ENCODE measurements around the gene SEC24D. TPM values are rescaled to one million over a fixed set of nuclear protein-coding genes. Genes with fewer than 3 reads are reported as not detected.
A peak's percentile ranks its signal among the peaks of the same experiment; 100 is the strongest.

The SEC24D gene
- total RNA-seq, 6 experiments from 2014 or later = 164 to 198 (median 183) TPM

DNA sequence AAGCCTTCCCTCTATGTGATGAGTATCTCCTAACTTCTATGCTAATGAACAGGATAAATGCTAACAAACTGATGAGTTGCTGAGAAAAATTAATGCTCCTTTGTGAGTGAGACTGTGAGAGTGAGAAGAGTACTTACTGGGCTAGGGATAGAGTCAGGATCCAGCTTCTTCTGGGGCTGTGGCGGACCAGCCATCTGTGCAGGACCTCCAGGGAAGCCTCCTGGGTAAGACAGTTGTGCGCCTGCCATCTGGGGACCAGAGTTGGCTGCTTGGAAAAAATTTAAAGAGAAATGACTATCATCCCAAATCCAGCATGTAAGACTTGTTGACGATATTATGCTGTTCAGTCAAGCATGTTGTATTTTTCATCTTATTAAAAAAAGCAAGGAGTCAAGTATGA, 21.0 kb downstream of the SEC24D start:
- H3K36me3 Mint-ChIP-seq (ENCODE audit: low read depth) = peaks cover 63% of the 10 kb centered on the region
- H3K4me3 Mint-ChIP-seq = no peak overlapping the region
- peaks cover 84% of the 10 kb centered on the region for H3K4me1 Mint-ChIP-seq (ENCODE audit: low read depth)
- no peaks in the 10 kb centered on the region for H3K9me3 Mint-ChIP-seq
- DNase-seq = no peak
- H3K27me3 Mint-ChIP-seq (ENCODE audit: insufficient read depth) = 0 out of 2 replicates have a peak, but pooled peaks cover 2% of the 10 kb centered on the region
- H3K27ac Mint-ChIP-seq = peak overlapping the region; percentile 7; the same call in 1 of the 2 replicates
- TF ChIP-seq, protein P1, sequence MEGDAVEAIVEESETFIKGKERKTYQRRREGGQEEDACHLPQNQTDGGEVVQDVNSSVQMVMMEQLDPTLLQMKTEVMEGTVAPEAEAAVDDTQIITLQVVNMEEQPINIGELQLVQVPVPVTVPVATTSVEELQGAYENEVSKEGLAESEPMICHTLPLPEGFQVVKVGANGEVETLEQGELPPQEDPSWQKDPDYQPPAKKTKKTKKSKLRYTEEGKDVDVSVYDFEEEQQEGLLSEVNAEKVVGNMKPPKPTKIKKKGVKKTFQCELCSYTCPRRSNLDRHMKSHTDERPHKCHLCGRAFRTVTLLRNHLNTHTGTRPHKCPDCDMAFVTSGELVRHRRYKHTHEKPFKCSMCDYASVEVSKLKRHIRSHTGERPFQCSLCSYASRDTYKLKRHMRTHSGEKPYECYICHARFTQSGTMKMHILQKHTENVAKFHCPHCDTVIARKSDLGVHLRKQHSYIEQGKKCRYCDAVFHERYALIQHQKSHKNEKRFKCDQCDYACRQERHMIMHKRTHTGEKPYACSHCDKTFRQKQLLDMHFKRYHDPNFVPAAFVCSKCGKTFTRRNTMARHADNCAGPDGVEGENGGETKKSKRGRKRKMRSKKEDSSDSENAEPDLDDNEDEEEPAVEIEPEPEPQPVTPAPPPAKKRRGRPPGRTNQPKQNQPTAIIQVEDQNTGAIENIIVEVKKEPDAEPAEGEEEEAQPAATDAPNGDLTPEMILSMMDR (IDR thresholded peaks at IDR 0.05) = no peak

DNA sequence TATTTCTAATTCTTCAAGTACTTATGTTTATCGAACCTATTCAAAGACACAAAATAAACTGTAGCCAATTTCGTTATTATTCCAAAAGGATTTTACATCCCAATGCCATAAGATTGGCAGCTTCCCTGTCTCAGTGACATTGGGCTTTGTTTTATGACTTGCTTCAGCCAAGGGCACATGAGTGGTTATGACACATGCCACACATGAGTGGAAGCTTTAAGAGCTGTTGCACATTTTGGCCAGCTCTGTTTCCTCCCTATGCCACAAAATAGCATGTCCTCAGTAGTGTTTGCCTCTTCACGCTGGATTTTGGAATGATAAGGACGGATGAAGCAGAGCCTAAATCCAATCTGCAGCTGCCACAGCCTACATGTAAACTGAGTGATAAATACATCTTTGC, 21.9 kb downstream of the SEC24D start:
- H3K9me3 Mint-ChIP-seq = no peaks in the 10 kb centered on the region
- peaks cover 71% of the 10 kb centered on the region for H3K36me3 Mint-ChIP-seq (ENCODE audit: low read depth)
- no peak overlapping the region for H3K4me3 Mint-ChIP-seq
- H3K4me1 Mint-ChIP-seq (ENCODE audit: low read depth) = peaks cover 92% of the 10 kb centered on the region
- H3K27me3 Mint-ChIP-seq (ENCODE audit: insufficient read depth) = 0 out of 2 replicates have a peak, but pooled peaks cover 2% of the 10 kb centered on the region
- no peak overlapping the region; the same call in 1 of the 2 replicates for H3K27ac Mint-ChIP-seq
- no peak for DNase-seq
- TF ChIP-seq, protein P1 (IDR thresholded peaks at IDR 0.05) = no peak

DNA sequence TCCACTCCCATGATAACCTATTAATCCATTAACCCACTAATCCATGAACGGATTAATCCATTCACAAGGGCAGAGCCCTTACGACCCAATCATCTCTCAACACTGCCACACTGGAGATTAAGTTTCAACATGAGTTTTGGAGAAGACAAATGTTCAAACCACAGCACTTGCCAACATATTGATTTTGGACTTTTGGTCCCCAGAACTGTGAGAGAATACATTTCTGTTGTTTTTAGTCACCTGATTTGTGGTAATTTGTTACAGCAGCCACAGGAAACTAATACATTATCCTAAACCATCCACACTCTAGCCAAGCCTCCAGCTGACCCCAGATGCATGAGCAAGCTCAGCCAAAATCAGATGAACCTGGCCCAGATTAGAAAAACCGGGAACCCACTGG, 22.4 kb downstream of the SEC24D start:
- peak overlapping the region; percentile 44; the same call in 1 of the 2 replicates for H3K27ac Mint-ChIP-seq

DNA sequence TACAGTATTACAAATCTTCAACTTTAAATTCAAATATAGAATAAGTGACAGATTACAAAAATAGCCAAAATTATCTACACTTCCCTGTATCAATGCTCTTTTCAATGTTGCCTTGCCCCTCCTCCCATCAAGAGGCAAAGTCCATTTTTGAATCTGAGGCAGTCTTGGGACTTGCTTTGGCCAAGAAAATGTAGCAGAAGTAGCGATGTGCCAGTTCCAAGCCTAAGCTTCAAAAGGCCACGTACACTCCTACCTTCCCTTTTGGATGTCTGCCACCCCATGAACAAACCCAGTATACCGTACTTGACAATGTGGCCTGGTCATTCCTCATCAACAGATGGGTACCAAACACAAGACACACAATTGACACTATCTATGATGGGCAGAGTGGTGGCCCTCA, 24.1 kb downstream of the SEC24D start:
- peak overlapping the region; percentile 74 for H3K27ac Mint-ChIP-seq
- TF ChIP-seq, protein P1 (IDR thresholded peaks at IDR 0.05) = no peak
- no peaks in the 10 kb centered on the region for H3K9me3 Mint-ChIP-seq
- peaks cover 89% of the 10 kb centered on the region for H3K36me3 Mint-ChIP-seq (ENCODE audit: low read depth)
- peak overlapping the region; percentile 8; the same call in 1 of the 2 replicates for H3K4me3 Mint-ChIP-seq
- peaks cover 83% of the 10 kb centered on the region for H3K4me1 Mint-ChIP-seq (ENCODE audit: low read depth)
- DNase-seq = no peak
- 0 out of 2 replicates have a peak, but pooled peaks cover 2% of the 10 kb centered on the region for H3K27me3 Mint-ChIP-seq (ENCODE audit: insufficient read depth)

More for the DNA sequence above, 22.4 kb downstream of the SEC24D start:
- Mint-ChIP-seq H3K4me3 (no peak overlapping the region), H3K9me3 (no peaks in the 10 kb centered on the region), H3K4me1 (ENCODE audit: low read depth) (peaks cover 94% of the 10 kb centered on the region), H3K36me3 (ENCODE audit: low read depth) (peaks cover 76% of the 10 kb centered on the region), H3K27me3 (ENCODE audit: insufficient read depth) (0 out of 2 replicates have a peak, but pooled peaks cover 2% of the 10 kb centered on the region)
- no peak for DNase-seq
- TF ChIP-seq, protein P1 (IDR thresholded peaks at IDR 0.05) = no peak

DNA sequence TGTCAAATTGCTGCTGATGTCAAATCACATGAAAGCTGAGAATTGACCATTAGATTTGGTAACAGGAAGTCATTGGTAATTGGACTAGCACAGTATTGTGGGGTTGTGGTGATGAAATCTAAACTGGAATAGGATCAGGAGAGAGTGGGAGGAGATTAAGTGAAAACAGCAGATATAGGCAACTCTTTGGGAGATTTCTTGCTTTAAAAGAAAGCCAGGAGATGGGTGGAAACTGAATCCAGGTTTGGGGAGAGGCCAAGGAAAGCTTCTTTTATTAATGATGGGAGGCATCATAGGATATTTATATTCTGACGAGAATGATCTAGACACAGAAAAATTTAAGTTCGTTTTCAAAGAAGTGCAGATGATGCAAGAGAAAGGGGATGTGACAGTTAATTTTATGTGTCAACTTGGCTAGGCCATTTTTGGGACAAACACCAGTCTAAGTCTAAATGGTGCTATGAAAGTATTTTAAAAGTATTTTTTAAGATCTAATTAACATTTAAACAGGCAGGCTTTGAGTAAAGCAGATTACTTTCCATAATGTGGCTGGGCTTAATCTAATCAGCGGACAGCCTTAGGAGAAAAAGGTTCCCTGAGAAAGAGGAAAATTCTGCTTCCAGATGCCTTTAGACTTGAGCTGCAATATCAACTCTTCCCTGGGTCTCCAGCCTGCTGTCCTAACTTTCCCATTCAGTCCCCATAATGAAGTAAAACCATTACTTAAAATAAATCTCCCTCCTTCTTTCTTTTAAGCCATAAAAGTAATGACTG, 24.7 kb downstream of the SEC24D start:
- Mint-ChIP-seq H3K27me3 (ENCODE audit: insufficient read depth) (no peaks in the 10 kb centered on the region), H3K9me3 (no peaks in the 10 kb centered on the region), H3K4me1 (ENCODE audit: low read depth) (peaks cover 77% of the 10 kb centered on the region), H3K4me3 (peak overlapping the region; percentile 8; the same call in 1 of the 2 replicates), H3K36me3 (ENCODE audit: low read depth) (peaks cover 82% of the 10 kb centered on the region), H3K27ac (peak overlapping the region; percentile 74)
- DNase-seq = peak; percentile 52
- TF ChIP-seq, protein P1 (IDR thresholded peaks at IDR 0.05) = no peak
